ENCODE results near the gene ZPLD1. TPM values are rescaled to one million over a fixed set of nuclear protein-coding genes. Genes with fewer than 3 reads are reported as not detected.

The ZPLD1 gene
- total RNA-seq, 4 donors from 2014 or later = not detected

DNA sequence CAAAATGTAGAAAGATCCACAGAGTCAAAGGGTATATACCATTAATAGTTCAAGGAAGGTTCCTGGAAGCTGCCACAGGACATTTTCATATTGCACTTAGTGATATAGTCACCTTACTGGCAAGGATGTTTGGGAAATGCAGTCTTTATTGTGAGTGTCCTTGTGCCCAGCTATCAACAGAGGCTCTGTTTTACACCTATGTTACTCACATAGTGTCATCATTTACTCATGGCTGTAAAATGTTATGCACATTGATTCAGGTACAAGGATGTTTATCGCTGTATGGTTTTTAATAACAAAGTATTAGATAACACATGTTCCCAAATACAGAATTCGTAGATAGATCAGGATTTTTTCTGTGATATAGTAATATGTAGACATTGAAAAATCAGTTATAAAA, 50.9 kb downstream of the ZPLD1 start:
- Histone ChIP-seq H3K4me1 (no peaks in the 10 kb centered on the region), H3K36me3 (no peaks in the 10 kb centered on the region), H3K4me3 (no peak overlapping the region), H3K27ac (no peak overlapping the region), H3K27me3 (no peaks in the 10 kb centered on the region), H3K9me3 (no peaks in the 10 kb centered on the region)
- WGBS, 2 donors = 76 to 85% methylated on average over 2 of the region's 2 CpGs
- TF ChIP-seq, protein P1, sequence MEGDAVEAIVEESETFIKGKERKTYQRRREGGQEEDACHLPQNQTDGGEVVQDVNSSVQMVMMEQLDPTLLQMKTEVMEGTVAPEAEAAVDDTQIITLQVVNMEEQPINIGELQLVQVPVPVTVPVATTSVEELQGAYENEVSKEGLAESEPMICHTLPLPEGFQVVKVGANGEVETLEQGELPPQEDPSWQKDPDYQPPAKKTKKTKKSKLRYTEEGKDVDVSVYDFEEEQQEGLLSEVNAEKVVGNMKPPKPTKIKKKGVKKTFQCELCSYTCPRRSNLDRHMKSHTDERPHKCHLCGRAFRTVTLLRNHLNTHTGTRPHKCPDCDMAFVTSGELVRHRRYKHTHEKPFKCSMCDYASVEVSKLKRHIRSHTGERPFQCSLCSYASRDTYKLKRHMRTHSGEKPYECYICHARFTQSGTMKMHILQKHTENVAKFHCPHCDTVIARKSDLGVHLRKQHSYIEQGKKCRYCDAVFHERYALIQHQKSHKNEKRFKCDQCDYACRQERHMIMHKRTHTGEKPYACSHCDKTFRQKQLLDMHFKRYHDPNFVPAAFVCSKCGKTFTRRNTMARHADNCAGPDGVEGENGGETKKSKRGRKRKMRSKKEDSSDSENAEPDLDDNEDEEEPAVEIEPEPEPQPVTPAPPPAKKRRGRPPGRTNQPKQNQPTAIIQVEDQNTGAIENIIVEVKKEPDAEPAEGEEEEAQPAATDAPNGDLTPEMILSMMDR (IDR thresholded peaks at IDR 0.05) = no peak
- no peak for TF ChIP-seq POLR2A (IDR thresholded peaks at IDR 0.05)
- DNase-seq = no peak
- intact Hi-C loops (cut with DNase I) = no loop called here

DNA sequence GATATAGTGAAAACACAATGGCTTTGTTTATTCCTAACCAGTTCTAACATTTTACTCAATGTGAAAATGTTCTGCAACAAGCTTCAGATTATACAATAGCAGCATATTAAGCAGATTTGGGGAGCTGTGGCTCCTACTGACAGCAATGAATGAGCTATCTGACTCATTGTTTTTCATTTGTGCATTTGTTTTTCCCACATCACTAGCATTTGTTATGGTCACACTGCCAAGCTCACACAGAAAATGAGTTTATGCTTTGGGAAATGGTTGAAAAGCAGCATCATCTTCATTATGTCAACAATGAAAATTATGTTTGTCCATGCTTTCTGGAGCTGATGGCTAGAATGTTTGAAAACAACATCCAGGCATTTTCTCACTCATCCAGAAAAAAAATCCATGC, 53.5 kb downstream of the ZPLD1 start:
- no peaks in the 10 kb centered on the region for H3K27me3 ChIP-seq
- H3K9me3 ChIP-seq = no peaks in the 10 kb centered on the region
- H3K4me1 ChIP-seq = no peaks in the 10 kb centered on the region
- no peak for DNase-seq
- no peak overlapping the region for H3K4me3 ChIP-seq
- intact Hi-C loops (cut with DNase I) = no loop called here
- TF ChIP-seq, protein P1 (IDR thresholded peaks at IDR 0.05) = no peak
- TF ChIP-seq POLR2A (IDR thresholded peaks at IDR 0.05) = no peak
- no peak overlapping the region for H3K27ac ChIP-seq
- H3K36me3 ChIP-seq = no peaks in the 10 kb centered on the region

DNA sequence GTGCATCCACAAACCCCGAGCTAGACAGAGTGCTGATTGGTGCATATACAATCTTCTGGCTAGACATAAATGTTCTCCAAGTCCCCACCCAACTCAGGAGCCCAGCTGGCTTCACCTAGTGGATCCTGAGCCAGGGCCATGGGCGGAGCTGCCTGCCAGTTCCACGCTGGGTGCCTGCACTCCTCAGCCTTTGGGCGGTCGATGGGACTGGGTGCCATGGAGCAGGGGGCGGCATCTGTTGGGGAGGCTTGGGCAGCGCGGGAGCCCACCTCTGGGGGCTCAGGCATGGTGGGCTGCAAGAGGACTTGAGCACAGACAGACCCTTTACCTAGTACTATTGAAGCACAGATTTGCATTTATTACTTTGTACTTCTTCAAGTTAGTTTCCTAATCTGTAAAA, 57.5 kb downstream of the ZPLD1 start:
- TF ChIP-seq, protein P1 (IDR thresholded peaks at IDR 0.05) = no peak
- no peak for TF ChIP-seq POLR2A (IDR thresholded peaks at IDR 0.05)
- Histone ChIP-seq H3K9me3 (no peaks in the 10 kb centered on the region), H3K36me3 (no peaks in the 10 kb centered on the region), H3K4me1 (no peaks in the 10 kb centered on the region), H3K27me3 (no peaks in the 10 kb centered on the region), H3K4me3 (no peak overlapping the region), H3K27ac (no peak overlapping the region)
- DNase-seq = no peak
- intact Hi-C loops (cut with DNase I) = no loop called here
- WGBS, 2 donors = 80 to 86% methylated on average over 1 to 4 of the region's 8 CpGs

DNA sequence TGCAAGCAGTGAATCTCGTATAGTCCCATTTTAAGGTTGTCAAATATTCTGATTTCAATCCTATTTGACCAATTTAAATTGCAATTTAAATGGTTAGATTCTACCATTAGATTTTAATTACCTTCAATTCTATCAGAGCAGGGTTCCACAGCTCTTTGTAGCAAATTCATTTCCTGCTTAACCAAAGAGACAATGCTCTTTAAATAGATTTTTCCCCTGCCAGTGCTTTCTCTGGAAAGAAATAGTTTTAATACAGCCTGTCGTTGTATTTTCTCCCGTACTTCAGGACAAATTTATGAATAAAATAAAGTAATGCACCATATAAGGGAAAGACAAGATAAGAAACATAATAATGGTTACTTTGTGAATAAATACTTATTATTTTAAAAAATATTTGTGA, 62.8 kb downstream of the ZPLD1 start:
- intact Hi-C loops (cut with DNase I) = no loop called here
- DNase-seq = no peak
- Histone ChIP-seq H3K27ac (no peak overlapping the region), H3K4me3 (no peak overlapping the region), H3K9me3 (no peaks in the 10 kb centered on the region), H3K27me3 (no peaks in the 10 kb centered on the region), H3K4me1 (no peaks in the 10 kb centered on the region), H3K36me3 (no peaks in the 10 kb centered on the region)
- no peak for TF ChIP-seq POLR2A (IDR thresholded peaks at IDR 0.05)
- TF ChIP-seq, protein P1 (IDR thresholded peaks at IDR 0.05) = no peak
- 74 to 76% methylated on average over 3 of the region's 3 CpGs for WGBS, 2 donors

DNA sequence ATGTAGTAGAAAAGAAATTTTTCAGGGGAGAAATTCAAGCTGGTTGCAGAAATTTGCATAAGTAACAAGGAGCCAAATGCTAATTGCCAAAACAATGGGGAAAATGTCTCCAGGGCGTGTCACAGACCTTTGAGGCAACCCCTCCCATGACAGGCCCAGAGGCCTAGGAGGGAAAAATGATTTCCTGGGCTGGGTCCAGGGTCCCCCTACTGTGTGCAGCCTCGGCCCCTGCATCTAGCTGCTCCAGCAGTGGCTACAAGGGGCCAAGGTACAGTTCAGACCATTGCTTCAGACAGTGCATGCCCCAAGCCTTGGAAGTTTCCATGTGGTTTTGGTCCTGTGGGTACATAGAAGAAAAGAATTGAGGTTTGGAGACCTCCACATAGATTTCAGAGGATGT, 70.7 kb downstream of the ZPLD1 start:
- Histone ChIP-seq H3K27ac (no peak overlapping the region), H3K27me3 (no peaks in the 10 kb centered on the region), H3K36me3 (no peaks in the 10 kb centered on the region), H3K4me1 (peaks cover 0 to 2% (median 0%) of the 10 kb centered on the region in 3 donors), H3K9me3 (no peaks in the 10 kb centered on the region), H3K4me3 (no peak overlapping the region)
- TF ChIP-seq POLR2A (IDR thresholded peaks at IDR 0.05) = no peak
- TF ChIP-seq, protein P1 (IDR thresholded peaks at IDR 0.05) = no peak
- no peak for DNase-seq
- WGBS, 2 donors = 65 to 86% methylated on average over 1 to 2 of the region's 2 CpGs
- intact Hi-C loops (cut with DNase I) = no loop called here

All from esophagus squamous epithelium (tissue), 5 donors.